K562 treated with DMSO at 1 percent for 4 hours (cell line): ENCODE measurements around the gene REXO5. TPM values are rescaled to one million over a fixed set of nuclear protein-coding genes. Genes with fewer than 3 reads are reported as not detected.

ENCODE experiments used
- total RNA-seq: library from RNA; unstranded; fragments of 300-600 nt; gene quantifications from 2 replicates; pipeline ENCODE4 v1.2.3, GENCODE V29; 2022; ENCODE audit not compliant: insufficient read depth

The REXO5 gene
- total RNA-seq: 23.6 and 24.3 TPM in 2 replicates

GRCh38 chr16:20806168-20807050 is at the start of gene REXO5, which contains the start of gene ERI2:
Gene REXO5, plus strand, starts transcription at chr16:20806527. Its CDS starts 427 bp downstream, at chr16:20806954.
Gene ERI2, minus strand, starts transcription at chr16:20806472. Its CDS starts 42 bp downstream, at chr16:20806430.

DNA sequence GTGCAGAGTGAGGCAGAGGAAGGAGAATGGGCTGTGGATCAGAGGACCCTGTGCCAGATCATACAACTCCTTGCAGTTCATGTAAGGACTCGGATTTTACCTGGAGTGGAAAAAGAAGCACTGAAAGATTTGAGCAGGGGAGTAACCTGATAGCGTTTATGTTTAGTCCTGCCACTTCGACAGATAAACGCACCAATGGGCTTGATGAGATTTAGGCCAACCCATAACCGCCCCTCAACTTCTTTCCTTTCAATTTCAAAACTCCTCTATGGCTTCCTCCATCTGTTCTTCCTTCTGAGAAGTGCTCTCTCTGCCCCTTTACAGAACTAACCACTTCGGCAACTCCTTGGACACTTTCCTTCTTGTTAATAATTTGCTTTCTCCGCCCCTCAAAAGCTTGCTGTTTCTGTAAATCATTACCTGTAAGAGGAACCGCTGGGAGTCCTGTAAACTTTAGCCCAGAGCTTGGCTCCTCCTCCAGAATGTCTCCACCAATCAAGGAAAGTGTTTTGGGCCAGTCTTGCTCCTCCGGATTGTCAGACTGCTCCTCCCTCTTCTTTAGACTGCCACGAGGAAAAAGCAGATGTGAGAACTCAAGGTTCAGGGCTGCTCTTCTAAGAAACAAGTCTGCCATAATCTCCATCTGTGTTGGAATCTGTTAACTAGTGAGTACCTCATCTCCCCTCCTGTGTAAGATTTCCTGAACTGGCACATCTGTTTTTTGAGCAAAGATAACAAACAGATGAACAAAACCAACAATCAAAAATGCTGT is 42.7 kb upstream of the REXO5 start, which contains the start of gene ACSM3:
TSS of gene ACSM3 (plus strand) at position 554 of the 772 bp plus-strand sequence. CDS start 6,021 bp downstream, outside the sequence.

Other genes with a start within 250 kb of the REXO5 start
- 1.8 and 16.9 TPM in 2 replicates for gene ACSM2B, start 230.2 kb upstream of the REXO5 start, total RNA-seq
- 4.0 TPM in 1 of 2 replicates, not detected in the other for gene ACSM1, start 108.8 kb upstream of the REXO5 start, total RNA-seq
- 15.7 and 18.8 TPM in 2 replicates for gene THUMPD1, start 64.7 kb upstream of the REXO5 start, total RNA-seq
- gene ACSM3, start 42.5 kb upstream of the REXO5 start, total RNA-seq: 265 and 316 TPM in 2 replicates
- gene ERI2, start 55 bp upstream of the REXO5 start, total RNA-seq: 21.8 and 26.7 TPM in 2 replicates
- gene DCUN1D3, start 93.8 kb downstream of the REXO5 start, total RNA-seq: 2.4 and 3.0 TPM in 2 replicates
- 46.5 and 69.2 TPM in 2 replicates for gene LYRM1, start 94.2 kb downstream of the REXO5 start, total RNA-seq